ENCODE results near the gene GP2.

- TF ChIP-seq CTCF (optimal IDR thresholded peaks at IDR 0.05 in 1 of 3, IDR thresholded peaks at IDR 0.05 in 1 of 3, conservative IDR thresholded peaks at IDR 0.05 in 1 of 3; ENCODE audit: extremely low read depth in 1 of 3, insufficient read depth in 2 of 3, low read length in 3 of 3) = no peak
- TF ChIP-seq EZH2 (IDR thresholded peaks at IDR 0.05; ENCODE audit: low read length) = no peak
Observed at GRCh38 chr16:20352615-20353014, 25.3 kb upstream of the GP2 start, which contains the start of gene UMOD.

Measured in keratinocyte (primary cell).